ENCODE data around the gene RFX7.
"Not testable (repeated sequence)": the region's sequence is repeated elsewhere in the genome, so short reads cannot be mapped to it uniquely, and the experiment has no call there.

Gene RFX7

GRCh38 chr15:56273724-56274123 is 30.0 kb upstream of the RFX7 start:
- no peak for DNase-seq (ENCODE audit: extremely low spot score)
- ChIA-PET POLR2A (no interaction called here), CTCF (no interaction called here)
- TF ChIP-seq FOXK2 (IDR thresholded peaks at IDR 0.05) (no peak), L3MBTL2 (conservative IDR thresholded peaks at IDR 0.05) (no peak), BHLHE40 (IDR thresholded peaks at IDR 0.05; ENCODE audit: borderline replicate concordance) (no peak), SUZ12 (IDR thresholded peaks at IDR 0.05) (no peak), ELF4 (IDR thresholded peaks at IDR 0.05) (no peak), FOXA1 (IDR thresholded peaks at IDR 0.05) (no peak), SP1 (IDR thresholded peaks at IDR 0.05) (no peak), FOXM1 (IDR thresholded peaks at IDR 0.05; ENCODE audit: borderline replicate concordance) (no peak), HDGF (IDR thresholded peaks at IDR 0.05; ENCODE audit: borderline replicate concordance) (no peak), ZNF384 (IDR thresholded peaks at IDR 0.05) (no peak), CTBP1 (IDR thresholded peaks at IDR 0.05; ENCODE audit: borderline replicate concordance) (no peak), TARDBP (IDR thresholded peaks at IDR 0.05) (no peak), ARNT (IDR thresholded peaks at IDR 0.05) (no peak), NFRKB (IDR thresholded peaks at IDR 0.05) (no peak), LEF1 (IDR thresholded peaks at IDR 0.05; ENCODE audit: borderline replicate concordance) (no peak)
- TF ChIP-seq, protein P1, sequence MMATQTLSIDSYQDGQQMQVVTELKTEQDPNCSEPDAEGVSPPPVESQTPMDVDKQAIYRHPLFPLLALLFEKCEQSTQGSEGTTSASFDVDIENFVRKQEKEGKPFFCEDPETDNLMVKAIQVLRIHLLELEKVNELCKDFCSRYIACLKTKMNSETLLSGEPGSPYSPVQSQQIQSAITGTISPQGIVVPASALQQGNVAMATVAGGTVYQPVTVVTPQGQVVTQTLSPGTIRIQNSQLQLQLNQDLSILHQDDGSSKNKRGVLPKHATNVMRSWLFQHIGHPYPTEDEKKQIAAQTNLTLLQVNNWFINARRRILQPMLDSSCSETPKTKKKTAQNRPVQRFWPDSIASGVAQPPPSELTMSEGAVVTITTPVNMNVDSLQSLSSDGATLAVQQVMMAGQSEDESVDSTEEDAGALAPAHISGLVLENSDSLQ (IDR thresholded peaks at IDR 0.05), result no peak

- CTCF ChIA-PET, result no interaction called here
- POLR2A ChIA-PET, result no interaction called here
- TF ChIP-seq SP1 (IDR thresholded peaks at IDR 0.05) (no peak), LEF1 (IDR thresholded peaks at IDR 0.05; ENCODE audit: borderline replicate concordance) (no peak), ZNF384 (IDR thresholded peaks at IDR 0.05) (no peak), HDGF (IDR thresholded peaks at IDR 0.05; ENCODE audit: borderline replicate concordance) (no peak), FOXK2 (IDR thresholded peaks at IDR 0.05) (no peak), TARDBP (IDR thresholded peaks at IDR 0.05) (no peak)
- TF ChIP-seq, protein P1 (IDR thresholded peaks at IDR 0.05), result no peak
- DNase-seq (ENCODE audit: extremely low spot score), result no peak
These were observed 28.8 kb upstream of the RFX7 start for GRCh38 chr15:56272454-56272853.

DNA sequence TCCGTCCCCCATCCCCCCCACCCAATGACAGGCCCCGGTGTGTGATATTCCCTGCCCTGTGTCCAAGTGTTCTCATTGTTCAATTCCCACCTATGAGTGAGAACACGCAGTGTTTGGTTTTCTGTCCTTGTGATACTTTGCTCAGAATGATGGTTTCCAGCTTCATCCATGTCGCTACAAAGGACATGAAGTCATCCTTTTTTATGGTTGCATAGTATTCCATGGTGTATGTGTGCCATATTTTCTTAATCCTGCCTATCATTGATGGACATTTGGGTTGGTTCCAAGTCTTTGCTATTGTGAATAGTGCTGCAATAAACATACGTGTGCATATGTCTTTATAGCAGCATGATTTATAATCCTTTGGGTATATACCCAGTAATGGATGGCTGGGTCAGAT is 22.8 kb upstream of the RFX7 start:
- DNase-seq (ENCODE audit: extremely low spot score); CTCF ChIA-PET; POLR2A ChIA-PET: not testable (repeated sequence)

DNA sequence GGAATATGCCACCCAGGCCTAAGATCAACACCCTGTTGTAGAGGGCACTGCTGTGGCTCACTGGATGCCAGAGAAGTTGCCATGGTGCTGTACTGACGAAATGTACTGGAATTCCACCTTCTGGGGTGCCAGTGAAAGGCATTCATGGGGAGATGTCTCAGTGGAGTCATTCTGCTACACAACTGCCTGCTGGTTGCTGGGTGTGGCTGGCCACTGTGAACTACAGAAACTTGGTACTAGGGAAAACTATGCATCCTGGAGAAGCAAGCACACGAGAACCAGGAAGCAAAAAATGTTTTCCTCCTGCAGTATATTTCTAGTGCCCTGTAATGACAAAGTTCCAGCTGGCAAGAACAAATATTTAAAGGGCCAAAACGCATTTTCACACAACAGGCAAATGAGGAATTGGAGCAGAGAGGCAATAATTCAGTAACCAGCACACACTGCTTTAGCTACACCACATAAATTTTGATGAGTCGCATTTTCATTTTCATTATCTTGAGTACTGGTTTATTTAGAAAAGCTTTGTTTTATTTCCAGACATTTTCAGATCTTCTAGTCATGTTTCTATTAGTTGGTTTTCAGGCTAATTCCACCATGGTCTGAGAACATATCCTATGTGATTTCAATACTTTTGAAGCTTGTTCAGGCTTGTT is 18.3 kb upstream of the RFX7 start:
- CTCF ChIA-PET, result interaction anchor here (0.7 kb wide), 1 partner anchor 24 kb away, joined by 10 read pairs; no protein-coding TSS in a partner anchor
- POLR2A ChIA-PET, result no interaction called here
- DNase-seq (ENCODE audit: extremely low spot score), result no peak
- TF ChIP-seq NFRKB (IDR thresholded peaks at IDR 0.05) (no peak), L3MBTL2 (conservative IDR thresholded peaks at IDR 0.05) (no peak), ELF4 (IDR thresholded peaks at IDR 0.05) (no peak), FOXM1 (IDR thresholded peaks at IDR 0.05; ENCODE audit: borderline replicate concordance) (no peak), ZNF384 (IDR thresholded peaks at IDR 0.05) (no peak), HDGF (IDR thresholded peaks at IDR 0.05; ENCODE audit: borderline replicate concordance) (no peak), CTBP1 (IDR thresholded peaks at IDR 0.05; ENCODE audit: borderline replicate concordance) (no peak), TARDBP (IDR thresholded peaks at IDR 0.05) (no peak)

DNA sequence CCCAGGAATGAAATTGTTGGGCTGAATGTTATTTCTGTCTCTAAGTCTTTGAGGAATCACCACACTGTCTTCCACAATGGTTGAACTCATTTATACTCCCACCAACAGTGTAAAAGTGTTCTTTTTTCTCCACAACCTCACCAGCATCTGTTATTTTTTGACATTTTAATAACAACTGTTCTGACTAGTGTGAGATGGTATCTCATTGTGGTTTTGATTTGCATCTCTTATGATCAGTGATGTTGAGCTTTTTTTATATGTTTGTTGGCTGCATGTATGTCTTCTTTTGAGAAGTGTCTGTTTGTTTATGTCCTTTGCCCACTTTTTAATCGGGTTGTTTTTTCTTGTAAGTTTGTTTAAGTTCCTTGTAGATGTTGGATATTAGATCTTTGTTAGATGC is 13.6 kb upstream of the RFX7 start:
- POLR2A ChIA-PET; DNase-seq (ENCODE audit: extremely low spot score); CTCF ChIA-PET: not testable (repeated sequence)

DNA sequence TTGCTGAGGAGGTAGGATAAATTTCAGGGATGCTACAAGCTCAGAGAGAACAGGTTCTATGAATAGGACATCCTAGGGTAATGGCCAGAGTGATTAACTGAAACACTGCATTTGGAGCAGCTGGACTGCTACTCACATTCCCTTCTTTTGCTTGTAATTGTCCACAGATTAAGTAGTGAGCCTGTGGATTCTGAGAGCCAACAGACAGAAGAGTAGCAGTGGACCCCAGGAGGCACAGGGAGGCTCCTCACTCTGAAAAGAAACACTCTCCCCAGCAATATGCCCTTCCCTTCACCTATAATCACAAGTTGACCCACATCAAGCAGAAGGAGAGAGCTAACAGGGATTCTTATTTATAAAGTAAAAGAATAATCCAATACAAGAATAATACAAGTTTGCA is 10.6 kb upstream of the RFX7 start:
- DNase-seq (ENCODE audit: extremely low spot score), result no peak
- TF ChIP-seq LEF1 (IDR thresholded peaks at IDR 0.05; ENCODE audit: borderline replicate concordance), result no peak
- TF ChIP-seq L3MBTL2 (conservative IDR thresholded peaks at IDR 0.05), result no peak
- no peak for TF ChIP-seq HDGF (IDR thresholded peaks at IDR 0.05; ENCODE audit: borderline replicate concordance)
- no peak for TF ChIP-seq SUZ12 (IDR thresholded peaks at IDR 0.05)
- no peak for TF ChIP-seq NFRKB (IDR thresholded peaks at IDR 0.05)
- TF ChIP-seq SP1 (IDR thresholded peaks at IDR 0.05), result no peak
- no peak for TF ChIP-seq ELF4 (IDR thresholded peaks at IDR 0.05)
- TF ChIP-seq FOXM1 (IDR thresholded peaks at IDR 0.05; ENCODE audit: borderline replicate concordance), result no peak
- TF ChIP-seq TARDBP (IDR thresholded peaks at IDR 0.05), result no peak
- TF ChIP-seq ARNT (IDR thresholded peaks at IDR 0.05), result no peak
- no peak for TF ChIP-seq FOXK2 (IDR thresholded peaks at IDR 0.05)
- TF ChIP-seq, protein P1 (IDR thresholded peaks at IDR 0.05), result no peak
- TF ChIP-seq CTBP1 (IDR thresholded peaks at IDR 0.05; ENCODE audit: borderline replicate concordance), result no peak
- TF ChIP-seq FOXA1 (IDR thresholded peaks at IDR 0.05), result no peak
- TF ChIP-seq BHLHE40 (IDR thresholded peaks at IDR 0.05; ENCODE audit: borderline replicate concordance), result no peak
- TF ChIP-seq ZNF384 (IDR thresholded peaks at IDR 0.05), result no peak
- ChIA-PET POLR2A (no interaction called here), CTCF (interaction anchor here (0.6 kb wide), 1 partner anchor 29 kb away, joined by 3 read pairs; no protein-coding TSS in a partner anchor)

GRCh38 chr15:56252386-56252785 is 8.7 kb upstream of the RFX7 start:
- no peak for DNase-seq (ENCODE audit: extremely low spot score)
- ChIA-PET CTCF (no interaction called here), POLR2A (interaction anchor here (1.4 kb wide), 1 partner anchor 112 kb away, joined by 4 read pairs; no protein-coding TSS in a partner anchor)
- TF ChIP-seq FOXM1 (IDR thresholded peaks at IDR 0.05; ENCODE audit: borderline replicate concordance) (no peak), ELF4 (IDR thresholded peaks at IDR 0.05) (no peak), ZNF384 (IDR thresholded peaks at IDR 0.05) (no peak), TARDBP (IDR thresholded peaks at IDR 0.05) (no peak), BHLHE40 (IDR thresholded peaks at IDR 0.05; ENCODE audit: borderline replicate concordance) (no peak), FOXK2 (IDR thresholded peaks at IDR 0.05) (no peak), CTBP1 (IDR thresholded peaks at IDR 0.05; ENCODE audit: borderline replicate concordance) (no peak), ARNT (IDR thresholded peaks at IDR 0.05) (no peak), L3MBTL2 (conservative IDR thresholded peaks at IDR 0.05) (no peak), SUZ12 (IDR thresholded peaks at IDR 0.05) (no peak), HDGF (IDR thresholded peaks at IDR 0.05; ENCODE audit: borderline replicate concordance) (no peak), NFRKB (IDR thresholded peaks at IDR 0.05) (no peak), SP1 (IDR thresholded peaks at IDR 0.05) (no peak), FOXA1 (IDR thresholded peaks at IDR 0.05) (no peak), LEF1 (IDR thresholded peaks at IDR 0.05; ENCODE audit: borderline replicate concordance) (no peak)
- TF ChIP-seq, protein P1 (IDR thresholded peaks at IDR 0.05), result no peak

Measured in HEK293T (cell line).